Measurements from ENCODE around the gene TTC33.

DNA sequence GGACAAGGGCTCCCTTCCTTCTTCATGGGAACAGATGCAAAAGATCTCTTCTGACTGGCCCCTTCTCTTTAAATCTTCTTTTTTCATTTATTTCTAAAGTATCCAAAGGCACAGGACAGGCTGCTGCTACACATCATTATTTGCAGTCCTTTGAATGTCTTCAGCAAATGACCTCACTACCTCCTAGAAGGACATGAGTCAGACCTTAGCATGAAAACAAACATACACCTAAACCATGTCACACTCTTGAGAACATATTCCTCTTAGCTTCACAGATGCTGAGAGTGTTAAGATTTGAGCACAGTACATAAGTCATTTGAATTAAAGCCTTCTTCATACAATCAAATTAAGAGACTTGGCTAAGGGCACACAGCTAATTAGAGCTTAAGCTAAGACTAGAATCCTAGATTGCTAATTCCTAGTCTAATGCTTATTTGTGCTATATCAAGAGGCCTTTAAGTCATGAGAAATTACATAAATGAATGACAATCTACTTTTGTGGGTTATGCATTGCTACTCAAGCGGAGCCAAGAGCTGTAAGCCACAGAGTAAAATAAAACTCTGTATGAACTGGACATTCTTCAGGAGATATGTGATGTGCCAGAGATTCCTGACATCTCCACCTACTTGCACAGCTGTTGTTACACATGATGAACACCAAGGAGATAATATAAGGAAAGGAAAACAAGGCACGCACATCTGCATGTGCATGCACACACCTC, 185.2 kb downstream of the TTC33 start:
- TF ChIP-seq, protein P1, sequence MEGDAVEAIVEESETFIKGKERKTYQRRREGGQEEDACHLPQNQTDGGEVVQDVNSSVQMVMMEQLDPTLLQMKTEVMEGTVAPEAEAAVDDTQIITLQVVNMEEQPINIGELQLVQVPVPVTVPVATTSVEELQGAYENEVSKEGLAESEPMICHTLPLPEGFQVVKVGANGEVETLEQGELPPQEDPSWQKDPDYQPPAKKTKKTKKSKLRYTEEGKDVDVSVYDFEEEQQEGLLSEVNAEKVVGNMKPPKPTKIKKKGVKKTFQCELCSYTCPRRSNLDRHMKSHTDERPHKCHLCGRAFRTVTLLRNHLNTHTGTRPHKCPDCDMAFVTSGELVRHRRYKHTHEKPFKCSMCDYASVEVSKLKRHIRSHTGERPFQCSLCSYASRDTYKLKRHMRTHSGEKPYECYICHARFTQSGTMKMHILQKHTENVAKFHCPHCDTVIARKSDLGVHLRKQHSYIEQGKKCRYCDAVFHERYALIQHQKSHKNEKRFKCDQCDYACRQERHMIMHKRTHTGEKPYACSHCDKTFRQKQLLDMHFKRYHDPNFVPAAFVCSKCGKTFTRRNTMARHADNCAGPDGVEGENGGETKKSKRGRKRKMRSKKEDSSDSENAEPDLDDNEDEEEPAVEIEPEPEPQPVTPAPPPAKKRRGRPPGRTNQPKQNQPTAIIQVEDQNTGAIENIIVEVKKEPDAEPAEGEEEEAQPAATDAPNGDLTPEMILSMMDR (IDR thresholded peaks at IDR 0.05 in 4 of 5, conservative IDR thresholded peaks at IDR 0.05 in 1 of 5), result no peak
- TF ChIP-seq POLR2A (IDR thresholded peaks at IDR 0.05), result no peak
